Stomach (tissue), 4 donors: Measurements from ENCODE around the gene PCLO.

Source experiments
- CTCF ChIP-seq, 7 experiments: fragments of 450-650 bp in 4 of 7; fragments of 200-600 bp in 3 of 7; sonication (generic) in 3 of 7; IDR thresholded peaks; one replicate each; pipeline ENCODE4 v1.5.1; 2016 to 2019; ENCODE audit warnings: antibody characterized with exemption in 7 of 7, control low read depth in 2 of 7, mild to moderate bottlenecking in 1 of 7
- POLR2AphosphoS5 ChIP-seq, 3 donors: sonication (generic); formaldehyde crosslinking; IDR thresholded peaks; one replicate each; pipeline ENCODE4 v1.6.1; 2016; ENCODE audit warnings: antibody characterized with exemption in 3 of 3

DNA sequence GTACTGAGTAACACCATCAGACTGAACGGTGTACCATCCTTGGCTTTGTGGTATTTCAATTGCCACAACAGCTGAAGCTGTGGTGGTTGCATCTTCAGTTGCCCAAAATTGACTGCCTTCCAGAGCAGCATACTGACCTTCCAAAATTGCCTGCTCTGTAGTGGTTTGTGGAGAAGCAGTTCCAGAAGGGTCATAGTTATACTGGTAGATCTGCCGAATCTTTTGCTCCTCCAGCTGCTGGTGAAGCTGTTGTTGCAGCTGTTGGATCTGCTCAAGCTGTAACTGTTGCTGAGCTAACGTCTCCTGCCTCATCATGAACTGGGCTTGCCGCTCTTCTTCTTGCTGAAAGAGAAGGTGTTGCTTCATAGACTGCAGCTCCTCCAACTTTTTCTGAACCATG, 212.2 kb downstream of the PCLO start:
- TF ChIP-seq CTCF (IDR thresholded peaks at IDR 0.05) (no peak), POLR2AphosphoS5 (IDR thresholded peaks at IDR 0.05) (no peak)
